Ascending aorta (tissue), 2 donors: Measurements from ENCODE around the gene EBF3. TPM values are rescaled to one million over a fixed set of nuclear protein-coding genes. Genes with fewer than 3 reads are reported as not detected.
A peak's percentile ranks its signal among the peaks of the same experiment; 100 is the strongest.

Experiments
- DNase-seq, 2 donors: peaks; one replicate each; pipeline ENCODE4 v3.0.0-alpha.2; 2019; ENCODE audit warnings: low spot score in 2 of 2
- H3K27ac ChIP-seq, 2 donors: fragments of 200-600 bp; sonication (generic); one replicate each; pipeline ENCODE4 v1.5.1; 2016 to 2017; ENCODE audit warnings: mild to moderate bottlenecking in 1 of 2
- H3K27me3 ChIP-seq: fragments of 200-600 bp; sonication (generic); one replicate; pipeline ENCODE4 v1.5.1; 2017
- H3K36me3 ChIP-seq, 2 donors: fragments of 200-600 bp; sonication (generic); one replicate each; pipeline ENCODE4 v1.5.1; 2016
- H3K4me1 ChIP-seq, 2 donors: fragments of 200-600 bp; sonication (generic); one replicate each; pipeline ENCODE4 v1.5.1; 2016 to 2017; ENCODE audit warnings: mild to moderate bottlenecking in 1 of 2
- H3K4me3 ChIP-seq, 2 donors: fragments of 200-600 bp; sonication (generic); one replicate each; pipeline ENCODE4 v1.5.1; 2016 to 2017; ENCODE audit warnings: mild to moderate bottlenecking in 1 of 2
- H3K9me3 ChIP-seq, 2 donors: fragments of 200-600 bp; sonication (generic); one replicate each; pipeline ENCODE4 v1.5.1; 2016
- intact Hi-C: fragments of 100-400 bp; cut with DNase I; formaldehyde crosslinking; loops from one replicate; pipeline ENCODE4 v1.15.1; 2023
- total RNA-seq: library from RNA; depleted of rRNA; stranded (reverse); fragments of >200 nt; gene quantifications from one replicate; pipeline ENCODE4 v1.1.0, GENCODE V29; 2016
- TF ChIP-seq, protein P1 (sequence below), 3 experiments: fragments of 200-600 bp in 2 of 3; fragments of 450-650 bp in 1 of 3; sonication (generic) in 2 of 3; IDR thresholded peaks; one replicate each; pipeline ENCODE4 v1.5.1; 2016 to 2019; ENCODE audit warnings: antibody characterized with exemption in 3 of 3, mild to moderate bottlenecking in 1 of 3, moderate library complexity in 1 of 3

Gene EBF3
- total RNA-seq, 1 donor from 2014 or later: 20.2 TPM

DNA sequence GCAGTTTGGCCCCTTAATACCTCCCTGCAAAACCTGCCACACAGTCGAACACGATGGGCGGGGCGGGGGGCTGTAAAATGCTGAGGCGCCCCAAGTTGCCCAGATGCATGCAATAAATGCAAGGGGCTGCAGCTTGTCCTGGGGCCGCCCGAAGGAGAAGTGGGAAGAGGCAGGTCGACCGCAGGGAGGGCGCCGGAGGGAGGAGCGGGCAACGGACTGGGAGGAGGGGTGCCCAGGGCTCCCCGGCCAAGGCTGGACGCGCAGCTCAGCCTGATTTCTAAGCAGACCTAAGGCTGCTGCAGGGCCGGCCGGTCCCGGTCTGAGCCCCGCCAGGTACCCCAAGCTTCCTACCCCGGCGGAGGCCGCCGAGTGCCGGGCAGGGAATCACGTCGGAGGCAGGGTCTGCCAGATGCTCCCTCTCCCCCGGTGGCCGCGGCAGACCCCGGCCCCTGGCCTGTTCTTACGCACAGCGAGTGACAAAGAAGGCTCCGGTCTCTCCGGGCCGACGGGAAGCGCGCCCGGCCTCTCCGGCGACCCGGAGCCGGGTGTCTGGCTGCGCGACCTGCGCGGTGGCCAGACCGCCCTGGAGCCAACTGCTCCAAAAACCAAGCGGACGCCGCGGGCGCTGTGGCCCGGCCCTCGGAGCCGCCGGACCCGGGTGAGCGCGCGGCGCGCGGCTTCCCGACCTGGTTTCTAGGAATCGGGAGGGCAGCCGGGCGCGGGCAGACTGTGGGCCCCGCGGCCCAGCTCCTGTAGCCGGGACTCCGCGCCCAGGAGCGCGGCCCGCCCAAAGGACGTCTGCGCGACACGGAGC lies 744 bp upstream of the EBF3 start:
- intact Hi-C loops: loop anchor here (2.0 to 5.0 kb wide), 4 partner anchors 146 to 868 kb away; partner anchors contain the start of genes C10orf143, GLRX3 and MGMT
- Histone ChIP-seq H3K9me3 (no peaks in the 10 kb centered on the region), H3K36me3 (no peaks in the 10 kb centered on the region), H3K4me3 (peak overlapping the region; percentile 70 to 84), H3K27ac (no peak overlapping the region), H3K4me1 (peaks cover 10 to 11% of the 10 kb centered on the region in 2 donors), H3K27me3 (peaks cover 52% of the 10 kb centered on the region)
- TF ChIP-seq, protein P1, sequence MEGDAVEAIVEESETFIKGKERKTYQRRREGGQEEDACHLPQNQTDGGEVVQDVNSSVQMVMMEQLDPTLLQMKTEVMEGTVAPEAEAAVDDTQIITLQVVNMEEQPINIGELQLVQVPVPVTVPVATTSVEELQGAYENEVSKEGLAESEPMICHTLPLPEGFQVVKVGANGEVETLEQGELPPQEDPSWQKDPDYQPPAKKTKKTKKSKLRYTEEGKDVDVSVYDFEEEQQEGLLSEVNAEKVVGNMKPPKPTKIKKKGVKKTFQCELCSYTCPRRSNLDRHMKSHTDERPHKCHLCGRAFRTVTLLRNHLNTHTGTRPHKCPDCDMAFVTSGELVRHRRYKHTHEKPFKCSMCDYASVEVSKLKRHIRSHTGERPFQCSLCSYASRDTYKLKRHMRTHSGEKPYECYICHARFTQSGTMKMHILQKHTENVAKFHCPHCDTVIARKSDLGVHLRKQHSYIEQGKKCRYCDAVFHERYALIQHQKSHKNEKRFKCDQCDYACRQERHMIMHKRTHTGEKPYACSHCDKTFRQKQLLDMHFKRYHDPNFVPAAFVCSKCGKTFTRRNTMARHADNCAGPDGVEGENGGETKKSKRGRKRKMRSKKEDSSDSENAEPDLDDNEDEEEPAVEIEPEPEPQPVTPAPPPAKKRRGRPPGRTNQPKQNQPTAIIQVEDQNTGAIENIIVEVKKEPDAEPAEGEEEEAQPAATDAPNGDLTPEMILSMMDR (IDR thresholded peaks at IDR 0.05): no peak
- DNase-seq: no peak

DNA sequence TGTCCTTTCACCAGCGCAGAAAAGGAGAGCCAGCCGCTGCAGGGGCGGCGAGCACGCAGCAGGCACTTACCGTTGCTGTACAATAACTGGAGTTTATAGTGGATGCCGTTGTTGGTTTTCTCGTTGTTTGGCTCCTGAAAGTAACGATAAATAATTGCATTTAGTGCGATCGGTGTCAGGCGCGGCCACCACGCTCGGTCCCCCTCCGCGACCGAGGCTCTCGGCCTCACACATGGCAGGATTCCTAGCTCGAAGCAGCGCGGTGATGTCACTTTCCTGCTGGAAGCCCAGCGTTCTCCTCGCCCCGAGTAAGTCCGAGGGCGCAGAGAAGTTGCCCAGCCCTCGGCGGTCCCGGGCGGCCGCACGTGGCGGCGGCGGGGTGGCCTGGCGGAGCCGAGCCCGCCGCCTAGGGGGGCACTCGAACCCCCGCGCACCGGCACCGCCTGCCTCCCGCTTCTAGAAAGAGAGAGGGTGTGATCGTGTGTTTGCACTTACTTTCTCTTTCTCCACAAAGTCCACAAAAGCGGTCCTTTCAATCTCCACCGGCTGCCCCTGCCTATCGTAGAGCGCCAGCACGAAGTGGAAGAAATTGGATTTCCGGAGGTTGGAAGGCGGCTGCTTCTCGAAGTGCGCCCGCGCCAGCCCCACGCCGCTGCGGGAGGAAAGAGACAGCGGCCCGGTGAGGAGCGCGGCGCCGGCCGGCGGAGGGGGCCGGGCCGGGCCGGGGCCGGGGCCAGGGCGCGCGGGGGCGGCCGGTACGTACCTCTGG lies 1.0 kb downstream of the EBF3 start:
- intact Hi-C loops: loop anchor here (5.0 kb wide), 3 partner anchors 174 to 866 kb away; partner anchors contain the start of genes GLRX3 and MGMT
- Histone ChIP-seq H3K27me3 (peaks cover 58% of the 10 kb centered on the region), H3K4me3 (peak overlapping the region; percentile 70 to 84), H3K36me3 (no peaks in the 10 kb centered on the region), H3K27ac (peak overlapping the region in 1 of 2 donors; percentile 48), H3K4me1 (peaks cover 7 to 15% of the 10 kb centered on the region in 2 donors), H3K9me3 (no peaks in the 10 kb centered on the region)
- peak in 1 of 2 donors; percentile 65 for DNase-seq
- TF ChIP-seq, protein P1 (IDR thresholded peaks at IDR 0.05): no peak

DNA sequence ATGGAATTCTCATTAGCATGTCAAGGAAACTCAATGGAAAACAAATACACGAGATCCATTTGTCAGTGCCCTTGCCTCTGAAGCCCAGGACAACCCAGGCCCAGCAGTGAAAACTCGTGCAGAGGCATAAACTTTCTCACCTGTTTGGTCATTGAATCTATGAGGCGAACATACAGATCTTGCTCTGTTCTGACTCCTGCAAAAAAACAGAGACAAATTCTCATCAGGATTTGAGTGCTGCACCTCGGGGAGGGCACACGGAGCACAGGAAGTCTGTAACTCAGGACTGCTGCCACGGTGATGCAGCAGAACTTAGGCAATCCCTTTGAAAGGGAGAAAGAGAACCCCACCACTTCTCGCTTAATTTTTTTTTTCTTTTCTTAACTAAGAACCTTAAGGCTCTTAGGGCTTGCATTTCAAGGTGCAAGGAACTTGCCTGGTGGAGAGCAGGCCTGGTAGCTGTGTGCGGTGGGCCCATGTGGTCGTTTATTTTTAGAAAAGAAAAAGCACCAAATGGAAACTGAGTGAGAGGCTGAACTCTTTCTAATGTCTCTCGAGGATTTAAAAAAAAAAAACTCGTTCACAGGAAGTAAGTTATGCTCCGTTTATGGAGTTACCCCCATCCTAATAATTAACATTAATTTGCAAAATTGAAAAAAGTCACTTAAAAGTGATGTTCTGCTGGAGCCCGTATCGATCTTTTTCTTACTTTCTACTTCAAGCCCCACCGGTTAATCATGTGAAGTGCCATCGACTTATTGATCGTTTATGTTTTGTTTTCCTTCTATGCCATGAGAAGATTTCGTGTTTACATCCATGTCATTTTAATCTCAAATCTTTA lies 1.8 kb downstream of the EBF3 start:
- TF ChIP-seq, protein P1 (IDR thresholded peaks at IDR 0.05): no peak
- H3K27ac ChIP-seq: no peak overlapping the region
- H3K27me3 ChIP-seq: peaks cover 50% of the 10 kb centered on the region
- peak overlapping the region; percentile 70 to 84 for H3K4me3 ChIP-seq
- H3K4me1 ChIP-seq: peaks cover 7 to 15% of the 10 kb centered on the region in 2 donors
- intact Hi-C loops: loop anchor here (5.0 kb wide), 3 partner anchors 175 to 865 kb away; partner anchors contain the start of genes GLRX3 and MGMT
- peak in 1 of 2 donors; percentile 60 for DNase-seq
- no peaks in the 10 kb centered on the region for H3K36me3 ChIP-seq
- no peaks in the 10 kb centered on the region for H3K9me3 ChIP-seq

DNA sequence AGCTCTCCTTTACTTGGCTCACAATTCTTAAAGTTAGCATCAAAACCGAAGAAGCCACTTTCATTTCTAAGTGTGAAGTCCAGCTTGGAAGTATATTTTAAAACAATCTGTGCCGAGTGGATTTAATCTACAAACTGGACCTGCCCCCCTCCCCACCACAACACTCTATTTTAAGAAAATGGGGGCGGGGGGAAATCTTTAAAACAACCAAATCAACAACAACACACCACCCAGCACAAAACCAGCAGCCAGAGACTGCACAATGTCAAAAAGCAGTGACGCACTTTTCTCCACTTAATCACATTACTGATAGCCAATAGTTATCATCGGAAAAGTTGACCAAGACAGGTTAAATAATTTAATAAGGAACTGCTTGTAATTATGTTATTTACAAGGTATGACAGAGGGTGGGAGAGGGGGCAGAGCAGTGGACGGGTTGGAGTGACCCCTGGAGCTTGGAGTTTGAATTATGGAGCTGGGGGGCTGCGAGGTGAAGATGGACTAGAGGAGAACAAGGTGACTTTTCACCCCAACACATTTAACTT lies 2.8 kb downstream of the EBF3 start:
- Histone ChIP-seq H3K36me3 (no peaks in the 10 kb centered on the region), H3K4me1 (peaks cover 7 to 15% of the 10 kb centered on the region in 2 donors), H3K27me3 (peaks cover 39% of the 10 kb centered on the region), H3K4me3 (peak overlapping the region in 1 of 2 donors; percentile 20), H3K27ac (no peak overlapping the region), H3K9me3 (no peaks in the 10 kb centered on the region)
- peak in 1 of 2 donors; percentile 21 for DNase-seq
- intact Hi-C loops: loop anchor here (5.0 kb wide), 3 partner anchors 176 to 864 kb away; partner anchors contain the start of genes GLRX3 and MGMT
- TF ChIP-seq, protein P1 (IDR thresholded peaks at IDR 0.05): no peak
